ENCODE measurements around the gene TIMM10B.

The TIMM10B gene

DNA sequence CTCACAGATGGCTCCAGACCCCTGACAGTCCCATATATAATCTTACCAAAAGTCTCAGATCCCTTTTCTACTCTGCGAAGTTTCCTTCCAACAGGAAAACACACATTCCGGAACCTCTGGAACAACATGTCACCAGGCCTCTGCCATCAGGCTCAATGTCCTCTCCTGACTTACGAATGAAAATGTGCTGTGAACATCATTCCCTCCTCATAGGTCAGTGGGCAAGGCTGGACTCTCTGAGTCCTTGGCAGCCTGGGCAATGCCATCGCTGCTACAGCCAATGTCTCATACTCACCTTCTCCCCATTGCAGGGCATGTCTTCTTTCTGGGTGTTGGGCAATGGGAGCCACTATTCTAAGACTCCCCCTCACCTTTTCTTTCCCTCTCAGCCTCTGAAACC lies 38.9 kb upstream of the TIMM10B start:
- Histone ChIP-seq H3K4me3 (replicated peaks; ENCODE audit: insufficient read depth, low read length) (no peak overlapping the region), H3K27me3 (ENCODE audit: insufficient read depth, poor library complexity, severe bottlenecking) (no peaks in the 10 kb centered on the region), H3K27ac (replicated peaks) (no peak overlapping the region)
- DNase-seq (ENCODE audit: low read depth in 1 of 2, low spot score in 1 of 2): no peak
- TF ChIP-seq, protein P1, sequence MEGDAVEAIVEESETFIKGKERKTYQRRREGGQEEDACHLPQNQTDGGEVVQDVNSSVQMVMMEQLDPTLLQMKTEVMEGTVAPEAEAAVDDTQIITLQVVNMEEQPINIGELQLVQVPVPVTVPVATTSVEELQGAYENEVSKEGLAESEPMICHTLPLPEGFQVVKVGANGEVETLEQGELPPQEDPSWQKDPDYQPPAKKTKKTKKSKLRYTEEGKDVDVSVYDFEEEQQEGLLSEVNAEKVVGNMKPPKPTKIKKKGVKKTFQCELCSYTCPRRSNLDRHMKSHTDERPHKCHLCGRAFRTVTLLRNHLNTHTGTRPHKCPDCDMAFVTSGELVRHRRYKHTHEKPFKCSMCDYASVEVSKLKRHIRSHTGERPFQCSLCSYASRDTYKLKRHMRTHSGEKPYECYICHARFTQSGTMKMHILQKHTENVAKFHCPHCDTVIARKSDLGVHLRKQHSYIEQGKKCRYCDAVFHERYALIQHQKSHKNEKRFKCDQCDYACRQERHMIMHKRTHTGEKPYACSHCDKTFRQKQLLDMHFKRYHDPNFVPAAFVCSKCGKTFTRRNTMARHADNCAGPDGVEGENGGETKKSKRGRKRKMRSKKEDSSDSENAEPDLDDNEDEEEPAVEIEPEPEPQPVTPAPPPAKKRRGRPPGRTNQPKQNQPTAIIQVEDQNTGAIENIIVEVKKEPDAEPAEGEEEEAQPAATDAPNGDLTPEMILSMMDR (IDR thresholded peaks at IDR 0.05; ENCODE audit: insufficient read depth, low read length): no peak
- no peak for TF ChIP-seq SPI1 (IDR thresholded peaks at IDR 0.05; ENCODE audit: borderline replicate concordance, low read depth)
- TF ChIP-seq POLR2AphosphoS5 (IDR thresholded peaks at IDR 0.05; ENCODE audit: low read depth): no peak
- no peak for TF ChIP-seq GABPA (IDR thresholded peaks at IDR 0.05; ENCODE audit: low read depth)
- TF ChIP-seq REST (IDR thresholded peaks at IDR 0.05; ENCODE audit: insufficient replicate concordance, low read depth): no peak

- TF ChIP-seq, protein P1 (IDR thresholded peaks at IDR 0.05; ENCODE audit: insufficient read depth, low read length): peak; percentile 83
- no peak for TF ChIP-seq POLR2AphosphoS5 (IDR thresholded peaks at IDR 0.05; ENCODE audit: low read depth)
- DNase-seq (ENCODE audit: low read depth in 1 of 2, low spot score in 1 of 2): peak; percentile 13 to 38
- no peaks in the 10 kb centered on the region for H3K27me3 ChIP-seq (ENCODE audit: insufficient read depth, poor library complexity, severe bottlenecking)
- H3K4me3 ChIP-seq (replicated peaks; ENCODE audit: insufficient read depth, low read length): no peak overlapping the region
- no peak overlapping the region for H3K27ac ChIP-seq (replicated peaks)
Measured at GRCh38 chr11:6443269-6444003, 37.9 kb upstream of the TIMM10B start.

- Histone ChIP-seq H3K27ac (replicated peaks) (no peak overlapping the region), H3K27me3 (ENCODE audit: insufficient read depth, poor library complexity, severe bottlenecking) (no peaks in the 10 kb centered on the region), H3K4me3 (replicated peaks; ENCODE audit: insufficient read depth, low read length) (no peak overlapping the region)
- TF ChIP-seq, protein P1 (IDR thresholded peaks at IDR 0.05; ENCODE audit: insufficient read depth, low read length): no peak
- TF ChIP-seq POLR2AphosphoS5 (IDR thresholded peaks at IDR 0.05; ENCODE audit: low read depth) (no peak), GABPA (IDR thresholded peaks at IDR 0.05; ENCODE audit: low read depth) (no peak), REST (IDR thresholded peaks at IDR 0.05; ENCODE audit: insufficient replicate concordance, low read depth) (no peak), SPI1 (IDR thresholded peaks at IDR 0.05; ENCODE audit: borderline replicate concordance, low read depth) (no peak)
- no peak for DNase-seq (ENCODE audit: low read depth in 1 of 2, low spot score in 1 of 2)
Measured at GRCh38 chr11:6448574-6448973, 32.7 kb upstream of the TIMM10B start.

GRCh38 chr11:6452219-6452618 lies 29.1 kb upstream of the TIMM10B start:
- TF ChIP-seq, protein P1 (IDR thresholded peaks at IDR 0.05; ENCODE audit: insufficient read depth, low read length): no peak
- TF ChIP-seq POLR2AphosphoS5 (IDR thresholded peaks at IDR 0.05; ENCODE audit: low read depth) (no peak), SPI1 (IDR thresholded peaks at IDR 0.05; ENCODE audit: borderline replicate concordance, low read depth) (no peak), REST (IDR thresholded peaks at IDR 0.05; ENCODE audit: insufficient replicate concordance, low read depth) (no peak), GABPA (IDR thresholded peaks at IDR 0.05; ENCODE audit: low read depth) (no peak)
- H3K27ac ChIP-seq (replicated peaks): no peak overlapping the region
- no peak for DNase-seq (ENCODE audit: low read depth in 1 of 2, low spot score in 1 of 2)
- H3K4me3 ChIP-seq (replicated peaks; ENCODE audit: insufficient read depth, low read length): no peak overlapping the region
- no peaks in the 10 kb centered on the region for H3K27me3 ChIP-seq (ENCODE audit: insufficient read depth, poor library complexity, severe bottlenecking)
